SK-MEL-5 (cell line): ENCODE data around the gene ADAM22. TPM values are rescaled to one million over a fixed set of nuclear protein-coding genes. Genes with fewer than 3 reads are reported as not detected.
A peak's percentile ranks its signal among the peaks of the same experiment; 100 is the strongest.

Experiments
- DNase-seq: peaks from one replicate; pipeline ENCODE4 v3.0.0-alpha.2; 2016; ENCODE audit warnings: low read depth, low spot score
- in situ Hi-C: cut with HindIII; loops from 2 replicates; pipeline ENCODE4 v1.10.0; 2016; ENCODE audit warnings: low sequenced_read_pairs, high pct_unique_total_duplicates, low pct_unique_long_range_greater_than_20kb
- total RNA-seq: library from RNA; depleted of rRNA; stranded (reverse); fragments of >200 nt; shearing (Covaris generic); gene quantifications from 2 replicates; pipeline ENCODE4 v1.2.3, GENCODE V29; 2014

ADAM22 gene
- total RNA-seq, 1 experiment from 2014 or later: 5.2 TPM

GRCh38 chr7:88015309-88015708 is 81.3 kb downstream of the ADAM22 start:
- DNase-seq: no peak
- in situ Hi-C loops: no loop called here

GRCh38 chr7:88018501-88018900 is 84.5 kb downstream of the ADAM22 start:
- in situ Hi-C loops: no loop called here
- DNase-seq: no peak

DNA sequence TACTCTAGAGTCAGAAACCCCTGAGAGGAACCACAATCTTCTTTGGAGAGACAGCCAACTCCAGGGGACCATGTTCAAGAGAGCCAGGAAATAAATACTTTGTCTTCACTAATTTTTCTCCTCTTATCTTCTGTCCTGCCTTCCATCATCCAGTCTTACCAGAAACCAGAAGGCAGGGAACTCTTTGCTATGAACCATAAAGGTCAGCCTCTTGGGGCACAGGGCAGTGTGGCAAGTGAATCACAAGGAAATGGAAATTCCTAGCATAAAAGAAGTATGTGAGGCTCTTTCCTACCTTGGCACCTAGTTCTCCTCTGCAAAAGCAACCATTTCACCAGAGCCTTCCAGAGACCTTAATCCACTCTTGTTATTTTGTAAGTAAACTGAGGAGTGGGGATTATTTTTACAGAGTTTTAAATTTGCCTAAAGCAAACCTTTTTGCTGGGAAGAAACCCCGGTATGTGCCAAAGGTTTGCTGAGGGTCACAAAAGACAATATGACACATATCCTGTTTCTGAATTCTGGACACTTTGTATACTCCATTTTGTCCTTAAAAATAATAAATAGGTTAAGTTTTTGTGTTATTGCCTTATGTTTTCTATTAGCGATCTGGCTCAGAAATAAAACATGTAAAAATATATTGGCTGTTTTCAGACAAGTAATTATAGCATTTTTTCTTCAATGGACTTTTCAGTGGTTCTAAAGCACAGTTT is 87.1 kb downstream of the ADAM22 start:
- no peak for DNase-seq
- in situ Hi-C loops: no loop called here

DNA sequence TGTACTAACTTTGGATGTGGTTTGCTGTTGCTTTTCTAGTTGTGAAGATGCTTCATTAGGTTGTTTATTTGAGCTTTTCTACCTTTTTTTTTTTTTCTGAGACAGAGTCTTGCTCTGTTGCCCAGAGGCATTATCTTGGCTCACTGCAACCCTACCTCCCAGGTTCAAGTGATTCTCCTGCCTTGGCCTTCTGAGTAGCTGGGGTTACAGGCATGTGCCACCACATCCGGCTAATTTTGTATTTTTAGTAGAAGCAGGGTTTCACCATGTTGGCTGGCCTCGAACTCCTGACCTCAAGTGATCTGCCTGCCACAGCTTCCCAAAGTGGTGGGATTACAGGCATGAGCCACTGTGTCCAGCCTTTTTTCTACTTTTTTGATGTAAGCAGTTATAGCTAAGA is 93.7 kb downstream of the ADAM22 start:
- in situ Hi-C loops: no loop called here
- no peak for DNase-seq

- in situ Hi-C loops: no loop called here
- no peak for DNase-seq
Observed at GRCh38 chr7:88034083-88034695, 100.1 kb downstream of the ADAM22 start.

- in situ Hi-C loops: no loop called here
- DNase-seq: no peak
Observed at GRCh38 chr7:88037050-88037449, 103.0 kb downstream of the ADAM22 start.

DNA sequence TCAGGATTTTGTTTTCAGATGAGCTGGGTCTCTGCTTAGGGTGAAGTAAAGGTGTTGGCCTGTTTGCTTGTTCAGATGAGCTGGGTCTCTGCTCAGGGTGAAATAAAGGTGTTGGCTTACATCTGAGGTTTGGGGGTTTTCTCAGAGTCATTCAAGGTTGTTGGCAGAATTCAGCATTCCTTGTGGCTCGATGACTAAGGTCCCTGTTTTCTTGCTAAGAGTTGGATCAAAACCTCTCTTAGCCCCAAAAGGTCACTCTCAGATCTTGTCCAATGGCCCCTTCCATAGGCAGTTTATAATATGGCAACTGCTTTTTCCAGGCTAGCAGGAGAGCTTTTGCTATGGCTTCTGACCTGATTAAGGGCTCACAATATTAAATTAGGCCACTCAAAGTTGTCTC is 106.6 kb downstream of the ADAM22 start:
- in situ Hi-C loops: no loop called here
- peak; percentile 12 for DNase-seq

DNA sequence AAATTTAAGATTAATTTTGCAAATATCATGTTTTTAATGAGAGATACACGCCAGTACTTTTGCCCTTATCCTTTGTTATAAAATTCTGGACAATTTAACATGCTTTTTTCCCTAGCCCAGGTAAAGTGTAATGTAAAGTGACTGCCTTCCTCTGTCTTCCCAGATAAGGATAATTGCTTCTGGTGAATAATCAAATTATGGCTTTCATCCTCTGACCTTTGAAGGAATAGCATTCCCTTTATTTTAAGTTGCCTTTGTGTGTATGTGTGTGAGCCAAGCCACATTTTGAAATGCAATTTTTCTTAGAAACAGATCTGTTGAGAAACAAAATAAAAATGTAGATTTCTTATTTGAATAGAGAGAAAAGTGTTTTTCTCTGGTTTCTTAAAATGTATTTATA is 107.5 kb downstream of the ADAM22 start:
- no peak for DNase-seq
- in situ Hi-C loops: no loop called here

GRCh38 chr7:88042157-88042556 is 108.1 kb downstream of the ADAM22 start:
- no peak for DNase-seq
- in situ Hi-C loops: no loop called here

DNA sequence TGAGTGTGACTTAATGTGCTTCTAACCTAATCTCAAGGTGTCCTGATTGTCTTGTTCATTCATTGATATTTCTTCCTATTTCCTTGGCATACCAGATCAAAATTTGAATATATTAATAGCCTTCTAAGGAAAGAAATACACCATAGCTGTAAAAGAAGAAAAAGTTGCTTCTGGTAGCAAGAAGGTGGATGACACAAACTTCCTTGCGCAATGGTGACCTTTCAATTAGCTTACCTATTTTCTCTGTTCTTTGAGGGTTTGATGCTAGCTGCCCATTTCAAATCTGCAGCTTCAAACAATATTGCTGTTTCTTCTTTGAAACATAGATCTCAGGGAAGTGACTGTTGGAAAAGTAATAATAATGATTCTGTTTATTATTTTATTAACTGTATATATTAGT is 108.8 kb downstream of the ADAM22 start:
- DNase-seq: no peak
- in situ Hi-C loops: no loop called here

- DNase-seq: no peak
- in situ Hi-C loops: no loop called here
Observed at GRCh38 chr7:88044069-88044468, 110.0 kb downstream of the ADAM22 start.

DNA sequence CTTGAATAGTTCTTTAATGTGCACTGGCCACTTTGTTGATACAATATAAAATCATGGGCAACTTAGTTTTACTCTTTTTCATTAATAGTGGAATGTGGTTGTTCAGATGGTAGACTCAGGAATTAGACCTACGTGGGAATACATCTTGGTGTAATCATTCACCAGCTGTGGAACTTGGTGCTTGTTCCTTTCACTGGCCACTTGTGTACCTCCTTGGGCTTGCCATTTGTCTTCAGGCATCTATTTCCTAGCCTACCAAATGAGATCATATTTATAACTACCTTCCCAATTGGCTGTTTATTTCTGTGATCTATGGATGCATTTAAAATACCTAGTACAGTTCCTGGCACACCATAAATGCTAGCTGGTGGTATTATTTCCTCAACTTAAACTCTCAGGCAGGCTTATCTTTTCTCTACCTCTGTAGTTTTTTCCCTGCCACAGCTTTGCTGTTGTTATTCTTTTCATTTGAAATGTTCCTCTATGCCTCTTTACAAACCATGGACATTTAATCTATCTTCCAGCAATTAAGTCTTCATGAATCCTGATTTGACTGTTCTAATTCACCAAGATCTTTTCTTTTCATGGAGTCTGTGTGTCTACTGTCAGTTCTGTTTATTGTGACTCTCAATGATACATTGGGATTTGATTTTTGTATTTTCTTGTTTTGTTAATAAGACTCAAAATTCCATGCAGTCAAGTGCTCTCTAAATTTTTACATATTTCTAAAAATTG is 113.0 kb downstream of the ADAM22 start:
- DNase-seq: no peak
- in situ Hi-C loops: no loop called here

DNA sequence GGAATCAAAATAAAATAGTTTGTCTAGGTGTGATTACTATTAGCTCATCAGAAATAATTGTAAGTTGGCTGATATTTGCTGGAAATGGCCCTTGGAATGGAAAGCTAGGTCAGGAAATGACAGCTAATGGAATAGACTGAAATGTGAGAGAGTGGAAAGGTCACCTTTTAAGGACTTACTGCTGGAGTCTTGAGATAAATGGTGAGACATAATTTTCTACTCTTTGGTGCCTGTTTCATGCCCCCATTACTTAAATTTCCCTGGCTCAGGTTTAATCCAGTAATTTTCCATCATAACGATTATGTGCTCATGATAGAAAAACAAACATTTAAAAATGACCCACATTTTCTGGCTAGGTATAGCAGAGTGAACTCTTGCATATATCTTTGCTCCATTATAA is 123.6 kb downstream of the ADAM22 start:
- no peak for DNase-seq
- in situ Hi-C loops: no loop called here

GRCh38 chr7:88062238-88062637 is 128.2 kb downstream of the ADAM22 start:
- DNase-seq: no peak
- in situ Hi-C loops: no loop called here

DNA sequence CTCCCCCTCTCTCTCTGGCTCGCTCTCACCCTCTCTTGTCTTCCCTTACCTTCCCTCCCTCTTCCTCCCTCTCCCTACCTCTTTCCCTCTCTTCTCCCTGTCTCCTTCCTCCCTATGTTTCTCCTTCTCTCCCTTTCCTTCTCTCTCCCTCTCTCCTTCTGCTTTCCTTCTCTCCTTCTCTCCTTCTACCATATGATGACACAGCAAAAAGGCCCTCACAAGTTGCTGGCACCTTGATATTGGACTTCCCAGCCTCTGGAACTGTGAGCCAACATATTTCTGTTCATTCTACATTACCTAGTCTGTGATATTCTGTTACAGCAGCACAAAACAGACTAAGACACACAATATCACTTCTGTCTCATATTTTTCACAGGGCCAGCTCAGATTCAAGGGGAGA is 135.0 kb downstream of the ADAM22 start:
- in situ Hi-C loops: no loop called here
- no peak for DNase-seq

GRCh38 chr7:88071994-88072714 is 138.1 kb downstream of the ADAM22 start:
- DNase-seq: no peak
- in situ Hi-C loops: no loop called here

DNA sequence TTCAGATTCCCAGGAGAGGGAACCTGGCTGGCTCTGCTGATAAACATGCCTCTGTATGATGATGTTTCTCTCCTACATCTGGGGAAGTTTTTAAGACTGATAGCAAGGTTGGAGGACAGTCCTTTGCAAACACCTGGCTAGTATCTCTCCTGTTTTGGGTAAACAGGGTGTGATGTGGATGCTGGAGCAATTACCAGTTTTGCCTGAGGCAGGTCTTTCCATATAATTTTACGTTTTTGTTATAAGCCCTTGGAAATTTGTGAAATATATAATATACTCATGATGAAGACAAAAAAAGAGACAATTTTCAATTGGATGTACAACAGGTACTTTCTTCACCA is 138.6 kb downstream of the ADAM22 start:
- DNase-seq: no peak
- in situ Hi-C loops: no loop called here

DNA sequence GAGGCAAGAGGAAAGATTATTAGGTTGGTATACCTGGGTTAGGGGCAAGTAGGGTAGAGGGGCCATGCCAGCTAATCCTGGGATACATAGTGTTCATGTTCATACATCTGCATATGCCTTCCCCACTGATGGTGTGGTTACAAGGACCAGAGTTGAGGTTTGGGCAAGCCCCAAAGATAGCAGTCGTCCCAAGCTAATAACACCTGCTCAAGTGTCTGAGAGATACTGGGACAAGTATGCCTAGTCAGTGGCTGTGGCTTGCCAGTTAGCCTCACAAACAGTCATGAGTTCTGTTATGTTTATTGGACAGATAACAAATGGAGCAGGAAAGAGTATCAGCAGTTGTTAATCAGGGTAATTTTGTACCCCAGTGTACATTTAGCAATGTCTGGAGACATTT is 139.6 kb downstream of the ADAM22 start:
- no peak for DNase-seq
- in situ Hi-C loops: no loop called here
